Upper lobe of right lung (tissue), 1 donor: ENCODE measurements around the gene PPFIBP2. TPM values are rescaled to one million over a fixed set of nuclear protein-coding genes. Genes with fewer than 3 reads are reported as not detected.
A peak's percentile ranks its signal among the peaks of the same experiment; 100 is the strongest.

Source experiments
- ATAC-seq: fragments of 200-7000 bp; cut with Tn5 transposase; one replicate; pipeline ENCODE4 v1.9.1; 2020; ENCODE audit warnings: mild to moderate bottlenecking, moderate library complexity
- DNase-seq: peaks from one replicate; pipeline ENCODE4 v3.0.0-alpha.2; 2020
- H3K27ac ChIP-seq: fragments of 200-600 bp; one replicate; pipeline ENCODE4 v1.8.0; 2022
- H3K27me3 ChIP-seq: fragments of 200-600 bp; one replicate; pipeline ENCODE4 v1.8.0; 2022; ENCODE audit warnings: mild to moderate bottlenecking
- H3K36me3 ChIP-seq: fragments of 200-600 bp; one replicate; pipeline ENCODE4 v1.8.0; 2022
- H3K4me1 ChIP-seq: fragments of 200-600 bp; one replicate; pipeline ENCODE4 v1.8.0; 2022
- H3K4me3 ChIP-seq: fragments of 200-600 bp; one replicate; pipeline ENCODE4 v1.8.0; 2022; ENCODE audit warnings: mild to moderate bottlenecking
- H3K9me3 ChIP-seq: fragments of 200-600 bp; one replicate; pipeline ENCODE4 v1.8.0; 2022
- intact Hi-C: fragments of 100-400 bp; cut with DNase I; formaldehyde crosslinking; loops from one replicate; pipeline ENCODE4 v1.11.0; 2022
- total RNA-seq: library from RNA; stranded (reverse); fragmentation: NEBNext Ultra II Directional; extraction: Animal tissue kit (Norgen Biotek cat#: 25700); gene quantifications from one replicate; pipeline ENCODE4 v1.2.1, GENCODE V29; 2021
- TF ChIP-seq, protein P1 (sequence below): fragments of 200-600 bp; IDR thresholded peaks from one replicate; pipeline ENCODE4 v1.8.0; 2022; ENCODE audit warnings: antibody characterized with exemption
- donor health status: DM: no; HTN: yes; CAD: no; lungs with severe emphysema.

The PPFIBP2 gene
- total RNA-seq, 1 donor from 2014 or later: 26.8 TPM

DNA sequence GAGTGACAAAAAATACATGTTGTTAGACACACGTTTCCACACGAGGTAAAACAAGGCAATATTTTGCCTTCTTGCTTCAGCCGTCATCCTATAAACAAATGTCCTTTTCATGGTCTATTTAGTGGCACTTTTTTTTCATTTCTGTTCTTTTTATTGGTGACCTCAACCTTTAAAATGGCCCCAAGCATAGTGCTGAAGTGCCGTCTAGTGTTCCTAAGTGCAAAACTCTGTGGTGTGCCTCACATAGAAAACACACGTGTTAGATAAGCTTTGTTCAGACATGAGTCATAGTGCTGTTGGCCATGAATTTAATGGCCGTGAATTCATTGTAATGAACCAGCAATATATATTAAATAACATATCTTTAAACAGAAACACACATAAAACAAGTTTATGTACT, 176.8 kb downstream of the PPFIBP2 start:
- Histone ChIP-seq H3K4me3 (no peak overlapping the region), H3K27ac (no peak overlapping the region), H3K36me3 (no peaks in the 10 kb centered on the region), H3K4me1 (no peaks in the 10 kb centered on the region), H3K27me3 (peaks cover 6% of the 10 kb centered on the region), H3K9me3 (no peaks in the 10 kb centered on the region)
- no peak for DNase-seq
- intact Hi-C loops: no loop called here
- ATAC-seq: no peak
- TF ChIP-seq, protein P1, sequence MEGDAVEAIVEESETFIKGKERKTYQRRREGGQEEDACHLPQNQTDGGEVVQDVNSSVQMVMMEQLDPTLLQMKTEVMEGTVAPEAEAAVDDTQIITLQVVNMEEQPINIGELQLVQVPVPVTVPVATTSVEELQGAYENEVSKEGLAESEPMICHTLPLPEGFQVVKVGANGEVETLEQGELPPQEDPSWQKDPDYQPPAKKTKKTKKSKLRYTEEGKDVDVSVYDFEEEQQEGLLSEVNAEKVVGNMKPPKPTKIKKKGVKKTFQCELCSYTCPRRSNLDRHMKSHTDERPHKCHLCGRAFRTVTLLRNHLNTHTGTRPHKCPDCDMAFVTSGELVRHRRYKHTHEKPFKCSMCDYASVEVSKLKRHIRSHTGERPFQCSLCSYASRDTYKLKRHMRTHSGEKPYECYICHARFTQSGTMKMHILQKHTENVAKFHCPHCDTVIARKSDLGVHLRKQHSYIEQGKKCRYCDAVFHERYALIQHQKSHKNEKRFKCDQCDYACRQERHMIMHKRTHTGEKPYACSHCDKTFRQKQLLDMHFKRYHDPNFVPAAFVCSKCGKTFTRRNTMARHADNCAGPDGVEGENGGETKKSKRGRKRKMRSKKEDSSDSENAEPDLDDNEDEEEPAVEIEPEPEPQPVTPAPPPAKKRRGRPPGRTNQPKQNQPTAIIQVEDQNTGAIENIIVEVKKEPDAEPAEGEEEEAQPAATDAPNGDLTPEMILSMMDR: no peak

DNA sequence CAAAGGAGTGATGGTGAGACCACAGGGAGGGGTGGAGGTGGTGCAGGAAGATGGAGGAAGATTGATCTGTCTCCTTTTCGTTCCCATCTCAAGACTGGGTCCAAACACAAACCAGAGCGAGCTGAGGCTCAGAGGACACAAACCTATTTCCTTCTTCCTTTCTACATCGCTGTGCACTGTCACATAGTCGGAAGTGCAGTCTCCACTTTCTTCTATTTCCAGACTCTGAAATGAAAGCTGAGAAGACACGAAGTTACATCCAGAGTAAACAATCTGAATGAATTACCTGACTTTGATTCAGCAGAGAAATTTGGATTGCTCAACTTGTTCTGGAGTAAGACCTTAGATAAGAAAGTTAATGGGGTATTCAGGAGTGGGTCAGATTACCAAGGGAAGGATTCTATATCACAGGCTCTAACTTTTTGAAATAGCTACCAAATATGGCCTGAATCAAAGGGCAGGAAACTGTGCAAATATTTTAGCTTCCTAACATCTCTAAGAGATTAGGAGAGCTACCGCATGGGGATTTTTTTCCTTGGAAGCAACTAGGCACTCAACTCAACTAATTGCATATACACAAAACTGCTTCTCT, 178.1 kb downstream of the PPFIBP2 start:
- H3K27ac ChIP-seq: no peak overlapping the region
- TF ChIP-seq, protein P1: no peak
- H3K4me3 ChIP-seq: no peak overlapping the region
- intact Hi-C loops: no loop called here
- DNase-seq (no peak), ATAC-seq (no peak)
- no peaks in the 10 kb centered on the region for H3K4me1 ChIP-seq
- H3K27me3 ChIP-seq: peaks cover 6% of the 10 kb centered on the region
- H3K36me3 ChIP-seq: no peaks in the 10 kb centered on the region
- H3K9me3 ChIP-seq: no peaks in the 10 kb centered on the region

DNA sequence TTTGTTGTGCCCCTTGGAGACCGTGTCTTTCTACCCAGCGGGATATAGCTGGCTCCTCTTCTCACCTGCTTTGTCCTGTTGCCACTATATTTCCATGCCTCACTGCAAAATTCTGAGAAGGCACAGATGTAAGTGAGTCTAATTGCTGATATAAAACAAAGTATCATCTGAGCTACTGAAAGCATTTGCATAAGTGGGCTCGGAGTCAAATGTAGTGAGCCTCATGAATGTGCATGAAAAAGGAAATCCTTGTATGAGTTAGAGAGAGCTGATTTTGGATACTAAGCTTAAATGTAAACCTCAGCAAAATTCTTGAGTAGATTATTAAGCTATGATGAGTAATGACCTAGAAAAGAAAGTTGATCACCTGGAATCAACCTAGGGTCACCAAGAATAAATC, 178.6 kb downstream of the PPFIBP2 start:
- Histone ChIP-seq H3K27me3 (peaks cover 6% of the 10 kb centered on the region), H3K9me3 (no peaks in the 10 kb centered on the region), H3K4me3 (no peak overlapping the region), H3K4me1 (no peaks in the 10 kb centered on the region), H3K27ac (no peak overlapping the region), H3K36me3 (no peaks in the 10 kb centered on the region)
- ATAC-seq (no peak), DNase-seq (no peak)
- TF ChIP-seq, protein P1: no peak
- intact Hi-C loops: no loop called here

DNA sequence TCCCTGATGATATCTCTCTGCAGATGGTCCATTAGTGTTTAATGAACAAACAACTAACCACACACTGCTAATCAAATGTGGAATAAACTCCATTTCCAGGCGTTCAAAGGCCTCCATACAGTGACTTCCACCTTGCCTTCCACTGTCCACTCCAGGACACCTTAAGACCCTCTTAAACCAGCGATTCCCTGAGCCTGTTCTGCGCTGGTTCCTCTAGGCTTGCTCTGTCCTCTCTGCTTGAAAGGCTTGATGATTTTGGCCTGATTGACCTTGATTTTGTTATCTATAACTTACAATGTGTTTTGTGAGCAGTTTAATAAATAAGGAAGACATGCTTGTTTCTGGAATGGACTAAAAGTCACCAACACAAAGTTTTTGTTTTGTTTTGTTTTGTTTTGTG, 180.4 kb downstream of the PPFIBP2 start:
- Histone ChIP-seq H3K9me3 (no peaks in the 10 kb centered on the region), H3K4me1 (no peaks in the 10 kb centered on the region), H3K4me3 (no peak overlapping the region), H3K27ac (no peak overlapping the region), H3K36me3 (no peaks in the 10 kb centered on the region), H3K27me3 (peaks cover 6% of the 10 kb centered on the region)
- intact Hi-C loops: no loop called here
- TF ChIP-seq, protein P1: no peak
- no peak for ATAC-seq
- no peak for DNase-seq

DNA sequence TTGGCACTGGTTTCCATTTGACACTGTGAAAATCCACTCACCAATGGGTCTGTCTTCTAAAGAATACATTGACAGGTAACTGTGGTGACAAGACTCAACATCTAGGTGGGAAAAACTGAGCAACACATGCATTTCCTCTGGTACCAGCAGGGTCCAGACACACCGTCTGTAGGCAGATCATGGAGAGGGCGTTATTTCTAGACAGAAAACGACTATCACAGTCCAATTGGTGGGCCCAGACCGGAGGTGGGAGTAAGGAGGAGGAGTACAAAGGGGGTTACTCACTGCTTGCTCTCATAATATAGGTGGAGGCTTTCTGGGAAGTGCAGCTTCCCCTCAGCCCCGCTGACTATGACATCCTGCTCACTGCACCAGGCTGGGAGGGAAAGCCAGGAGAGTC, 182.6 kb downstream of the PPFIBP2 start:
- H3K27me3 ChIP-seq: peaks cover 6% of the 10 kb centered on the region
- no peaks in the 10 kb centered on the region for H3K36me3 ChIP-seq
- no peaks in the 10 kb centered on the region for H3K9me3 ChIP-seq
- ATAC-seq: peak; percentile 18
- no peaks in the 10 kb centered on the region for H3K4me1 ChIP-seq
- H3K4me3 ChIP-seq: no peak overlapping the region
- intact Hi-C loops: no loop called here
- no peak overlapping the region for H3K27ac ChIP-seq
- TF ChIP-seq, protein P1: no peak
- DNase-seq: no peak

Other genes with a start within 250 kb of the PPFIBP2 start
- gene OLFML1, start 28.5 kb upstream of the PPFIBP2 start, total RNA-seq: 30.6 TPM
- 14.2 TPM for gene CYB5R2, start 159.5 kb downstream of the PPFIBP2 start, total RNA-seq
- 6.4 TPM for gene OVCH2, start 192.5 kb downstream of the PPFIBP2 start, total RNA-seq